ENCODE measurements around the gene SHROOM4.

SHROOM4 gene

GRCh38 chrX:50725310-50725709 is 88.7 kb downstream of the SHROOM4 start:
- H3K4me3 ChIP-seq (ENCODE audit: low read depth, low read length) = no peak overlapping the region
- no peak for TF ChIP-seq CTCF (IDR thresholded peaks at IDR 0.05; ENCODE audit: control insufficient read depth, extremely low read depth, insufficient read depth)
- no peak for DNase-seq (ENCODE audit: low read depth)

GRCh38 chrX:50723006-50723405 is 91.0 kb downstream of the SHROOM4 start:
- H3K4me3 ChIP-seq (ENCODE audit: low read depth, low read length) = no peak overlapping the region
- no peak for TF ChIP-seq CTCF (IDR thresholded peaks at IDR 0.05; ENCODE audit: control insufficient read depth, extremely low read depth, insufficient read depth)
- no peak for DNase-seq (ENCODE audit: low read depth)

- DNase-seq (ENCODE audit: low read depth) = no peak
- TF ChIP-seq CTCF (IDR thresholded peaks at IDR 0.05; ENCODE audit: control insufficient read depth, extremely low read depth, insufficient read depth) = no peak
- H3K4me3 ChIP-seq (ENCODE audit: low read depth, low read length) = no peak overlapping the region
Measured at GRCh38 chrX:50721764-50722521, 92.1 kb downstream of the SHROOM4 start.

- no peak for DNase-seq (ENCODE audit: low read depth)
- TF ChIP-seq CTCF (IDR thresholded peaks at IDR 0.05; ENCODE audit: control insufficient read depth, extremely low read depth, insufficient read depth) = no peak
- H3K4me3 ChIP-seq (ENCODE audit: low read depth, low read length) = no peak overlapping the region
Measured at GRCh38 chrX:50719614-50720013, 94.4 kb downstream of the SHROOM4 start.

GRCh38 chrX:50718776-50719175 is 95.2 kb downstream of the SHROOM4 start:
- TF ChIP-seq CTCF (IDR thresholded peaks at IDR 0.05; ENCODE audit: control insufficient read depth, extremely low read depth, insufficient read depth) = no peak
- no peak for DNase-seq (ENCODE audit: low read depth)
- H3K4me3 ChIP-seq (ENCODE audit: low read depth, low read length) = no peak overlapping the region

GRCh38 chrX:50716706-50717105 is 97.3 kb downstream of the SHROOM4 start:
- no peak for DNase-seq (ENCODE audit: low read depth)
- TF ChIP-seq CTCF (IDR thresholded peaks at IDR 0.05; ENCODE audit: control insufficient read depth, extremely low read depth, insufficient read depth) = no peak
- no peak overlapping the region for H3K4me3 ChIP-seq (ENCODE audit: low read depth, low read length)

- no peak for TF ChIP-seq CTCF (IDR thresholded peaks at IDR 0.05; ENCODE audit: control insufficient read depth, extremely low read depth, insufficient read depth)
- H3K4me3 ChIP-seq (ENCODE audit: low read depth, low read length) = no peak overlapping the region
- no peak for DNase-seq (ENCODE audit: low read depth)
Measured at GRCh38 chrX:50712777-50713176, 101.2 kb downstream of the SHROOM4 start.
